Lower leg skin (tissue), 3 donors: ENCODE data around the gene PHLDA2.

ENCODE experiments used
- CTCF ChIP-seq, 3 donors: fragments of 450-650 bp; IDR thresholded peaks; one replicate each; pipeline ENCODE4 v1.5.1; 2016; ENCODE audit warnings: antibody characterized with exemption in 3 of 3, mild to moderate bottlenecking in 3 of 3, moderate library complexity in 2 of 3
- POLR2A ChIP-seq, 2 donors: fragments of 450-650 bp; IDR thresholded peaks; one replicate each; pipeline ENCODE4 v1.6.1; 2016 to 2017; ENCODE audit warnings: antibody characterized with exemption in 2 of 2, mild to moderate bottlenecking in 1 of 2, moderate library complexity in 1 of 2

- TF ChIP-seq CTCF (IDR thresholded peaks at IDR 0.05) (no peak), POLR2A (IDR thresholded peaks at IDR 0.05) (no peak)
Measured at GRCh38 chr11:2920343-2920742, 8.9 kb downstream of the PHLDA2 start.
